Endothelial cell of umbilical vein (primary cell): ENCODE results near the gene ST6GALNAC3. TPM values are rescaled to one million over a fixed set of nuclear protein-coding genes. Genes with fewer than 3 reads are reported as not detected.

Experiments
- BruUV-seq: library from RNA; stranded (reverse); fragments of 400-500 nt; replicated peaks from 2 replicates; lab custom pipeline; 2021; lab: Mats Ljungman, UMichigan
- CTCF ChIA-PET: fragments of 300-600, 350-600 bp; sonication (Branson Sonifier 250); formaldehyde crosslinking; loops from one replicate; lab custom pipeline; 2021; ENCODE audit warnings: antibody characterized with exemption, inconsistent platforms; lab: Charles Lee
- POLR2A ChIA-PET: fragments of 300-600, 350-600 bp; sonication (Branson Sonifier 250); formaldehyde crosslinking; loops from one replicate; lab custom pipeline; 2021; ENCODE audit warnings: antibody characterized with exemption, inconsistent platforms; lab: Charles Lee
- DNase-seq: peaks from one replicate; pipeline ENCODE4 v3.0.0-alpha.2; 2011; ENCODE audit warnings: low read depth, low spot score
- FAIRE-seq: peaks from 2 replicates; lab custom pipeline; 2011; peaks lifted over from hg19 to GRCh38; lab: Jason Lieb, UNC
- H2AFZ ChIP-seq: 2 replicates; pipeline ENCODE4 v1.6.0; 2012; ENCODE audit warnings: low read depth, low read length, control low read depth, inconsistent platforms
- H3K27ac ChIP-seq: 2 replicates; pipeline ENCODE4 v1.5.1; 2011; ENCODE audit warnings: low read depth, mild to moderate bottlenecking, control low read depth, low read length, moderate library complexity; ENCODE audit not compliant: insufficient read depth
- H3K27me3 ChIP-seq, 2 experiments: 2 replicates each; pipeline versions ENCODE4 v1.6.0 to v1.6.1; 2011; ENCODE audit warnings: low read length in 2 of 2, mixed read lengths in 1 of 2; ENCODE audit not compliant: control insufficient read depth in 2 of 2, insufficient read depth in 2 of 2
- H3K36me3 ChIP-seq, 2 experiments: 2 replicates in 1 of 2; 3 replicates in 1 of 2; pipeline ENCODE4 v1.5.1; 2011; ENCODE audit warnings: low read length in 2 of 2, mild to moderate bottlenecking in 1 of 2, moderate library complexity in 1 of 2; ENCODE audit not compliant: control insufficient read depth in 2 of 2, insufficient read depth in 2 of 2; ENCODE audit errors: extremely low read depth in 1 of 2
- H3K4me1 ChIP-seq: 3 replicates; pipeline ENCODE4 v1.5.1; 2011; ENCODE audit warnings: mild to moderate bottlenecking, low read length; ENCODE audit not compliant: control insufficient read depth, insufficient read depth; ENCODE audit errors: extremely low read depth
- H3K4me2 ChIP-seq: 2 replicates; pipeline ENCODE4 v1.6.1; 2011; ENCODE audit warnings: low read length, control low read depth, mixed read lengths; ENCODE audit not compliant: insufficient read depth
- H3K4me3 ChIP-seq, 3 experiments: fragments of 200-600 bp in 1 of 3; sonication (generic), shearing (Covaris generic) in 1 of 3; replicated peaks in 1 of 3; 2 replicates each; pipeline ENCODE4 v1.5.1; 2011 to 2016; ENCODE audit warnings: control low read depth in 3 of 3, low read length in 3 of 3, mild to moderate bottlenecking in 2 of 3, inconsistent platforms in 1 of 3, low read depth in 1 of 3, moderate library complexity in 1 of 3; ENCODE audit not compliant: insufficient read depth in 1 of 3
- H3K79me2 ChIP-seq: 2 replicates; pipeline ENCODE4 v1.6.0; 2012; ENCODE audit warnings: low read length, inconsistent platforms; ENCODE audit not compliant: control insufficient read depth, insufficient read depth
- H3K9ac ChIP-seq: replicated peaks from 2 replicates; pipeline ENCODE3; 2011; ENCODE audit warnings: low read length, control low read depth; ENCODE audit not compliant: insufficient read depth; ENCODE audit errors: extremely low read depth
- H3K9me1 ChIP-seq: replicated peaks from 3 replicates; pipeline ENCODE4 v1.6.0; 2011; ENCODE audit warnings: mild to moderate bottlenecking, low read length; ENCODE audit not compliant: control insufficient read depth, insufficient read depth; ENCODE audit errors: extremely low read depth
- H3K9me3 ChIP-seq: replicated peaks from 2 replicates; pipeline ENCODE4 v1.5.1; 2012; ENCODE audit warnings: low read length, inconsistent platforms; ENCODE audit not compliant: control insufficient read depth, insufficient read depth
- H4K20me1 ChIP-seq: replicated peaks from 2 replicates; pipeline ENCODE3; 2011; ENCODE audit warnings: mild to moderate bottlenecking, low read length; ENCODE audit not compliant: control insufficient read depth, insufficient read depth; ENCODE audit errors: extremely low read depth
- CTCF ChIP-seq, 2 donors: IDR thresholded peaks; 1 replicate in 1 of 2; 2 replicates in 1 of 2; pipeline ENCODE4 v1.5.1; 2011; ENCODE audit warnings: low read length in 2 of 2, mild to moderate bottlenecking in 2 of 2, moderate library complexity in 2 of 2, control low read depth in 1 of 2, inconsistent platforms in 1 of 2, low read depth in 1 of 2; ENCODE audit not compliant: insufficient read depth in 1 of 2; ENCODE audit errors: extremely low read depth in 1 of 2
- EZH2 ChIP-seq: IDR thresholded peaks from 2 replicates; pipeline ENCODE4 v1.6.1; 2012; ENCODE audit warnings: borderline replicate concordance, low read depth, mild to moderate bottlenecking, moderate library complexity, low read length, inconsistent platforms; ENCODE audit not compliant: severe bottlenecking
- FOS ChIP-seq: IDR thresholded peaks from 2 replicates; pipeline ENCODE4 v1.6.1; 2011; ENCODE audit warnings: mild to moderate bottlenecking, low read length, moderate library complexity, borderline replicate concordance; ENCODE audit not compliant: insufficient read depth
- GATA2 ChIP-seq: IDR thresholded peaks from 2 replicates; pipeline ENCODE4 v1.7.0; 2011; ENCODE audit warnings: low read depth, mild to moderate bottlenecking, moderate library complexity, mixed read lengths, low read length; ENCODE audit not compliant: insufficient read length, insufficient read depth
- JUN ChIP-seq: IDR thresholded peaks from 2 replicates; pipeline ENCODE4 v1.6.1; 2011; ENCODE audit warnings: borderline replicate concordance, low read depth; ENCODE audit not compliant: insufficient read length, insufficient read depth
- MAX ChIP-seq: IDR thresholded peaks from 2 replicates; pipeline ENCODE4 v1.6.1; 2011; ENCODE audit not compliant: insufficient read depth, insufficient read length
- MYC ChIP-seq: IDR thresholded peaks from one replicate; pipeline ENCODE4 v1.6.1; 2011; ENCODE audit warnings: mild to moderate bottlenecking, low read depth, low read length
- POLR2A ChIP-seq: IDR thresholded peaks from 2 replicates; pipeline ENCODE4 v1.6.1; 2012; ENCODE audit warnings: low read depth, mild to moderate bottlenecking, control low read depth, low read length
- POLR2AphosphoS5 ChIP-seq: IDR thresholded peaks from 2 replicates; pipeline ENCODE4 v1.6.1; 2012; ENCODE audit warnings: low read depth, mild to moderate bottlenecking, control low read depth, low read length, moderate library complexity; ENCODE audit not compliant: insufficient read depth
- dilution Hi-C: fragments of 300-500 bp; cut with MboI; formaldehyde crosslinking; loops from one replicate; pipeline ENCODE4 v1.15.0; 2019; ENCODE audit warnings: low sequenced_read_pairs; ENCODE audit not compliant: extremely low pct_ligation_motif_present
- intact Hi-C: fragments of 100-400 bp; cut with micrococcal nuclease; formaldehyde crosslinking; loops from one replicate; pipeline ENCODE4 v1.10.0; 2022
- polyA plus RNA-seq, 4 experiments: library from polyadenylated mRNA; depleted of rRNA in 3 of 4; stranded (reverse) in 3 of 4; unstranded in 1 of 4; fragments of >200 nt; gene quantifications; 2 replicates each; pipeline versions ENCODE4 v1.2.1 to v1.2.3, GENCODE V29; 2011 to 2012; ENCODE audit warnings: missing spikeins in 1 of 4
- total RNA-seq: library from RNA; stranded (reverse); gene quantifications from 2 replicates; pipeline ENCODE4 v1.2.3, GENCODE V29; 2021

ST6GALNAC3 gene
- total and polyA plus RNA-seq, 2 donors (not counting 3 experiments of a cell fraction or from before 2014, with no cell fraction given), result 7.6 to 48.3 TPM

GRCh38 chr1:76288758-76289483 is 214.4 kb downstream of the ST6GALNAC3 start:
- peaks cover 8% of the 10 kb centered on the region for H3K4me1 ChIP-seq
- no TSS peak for BruUV-seq
- ChIA-PET CTCF (no interaction called here), POLR2A (no interaction called here)
- FAIRE-seq, result no peak
- DNase-seq, result no peak
- no peak overlapping the region for H3K27ac ChIP-seq
- intact Hi-C loops (no loop called here), dilution Hi-C loops (no loop called here)
- H3K4me3 ChIP-seq, result no peak overlapping the region
- H3K36me3 ChIP-seq, result no peaks in the 10 kb centered on the region
- no peak overlapping the region for H2AFZ ChIP-seq
- H4K20me1 ChIP-seq, result no peaks in the 10 kb centered on the region
- H3K27me3 ChIP-seq, result no peaks in the 10 kb centered on the region
- no peaks in the 10 kb centered on the region for H3K79me2 ChIP-seq
- no peak overlapping the region for H3K4me2 ChIP-seq
- H3K9me3 ChIP-seq, result no peaks in the 10 kb centered on the region
- no peaks in the 10 kb centered on the region for H3K9me1 ChIP-seq
- no peak overlapping the region for H3K9ac ChIP-seq
- no peak for TF ChIP-seq POLR2AphosphoS5
- no peak for TF ChIP-seq CTCF (IDR thresholded peaks at IDR 0.05; ENCODE audit: extremely low read depth in 1 of 2, insufficient read depth in 1 of 2, low read depth in 1 of 2, low read length in 2 of 2)
- no peak for TF ChIP-seq MAX
- no peak for TF ChIP-seq MYC
- no peak for TF ChIP-seq POLR2A
- no peak for TF ChIP-seq JUN
- no peak for TF ChIP-seq GATA2
- no peak for TF ChIP-seq FOS
- TF ChIP-seq EZH2, result no peak
